Measurements from ENCODE around the gene BRMS1.

The BRMS1 gene

GRCh38 chr11:66297610-66298009, 47.3 kb downstream of the BRMS1 start:
- no peak for DNase-seq

DNA sequence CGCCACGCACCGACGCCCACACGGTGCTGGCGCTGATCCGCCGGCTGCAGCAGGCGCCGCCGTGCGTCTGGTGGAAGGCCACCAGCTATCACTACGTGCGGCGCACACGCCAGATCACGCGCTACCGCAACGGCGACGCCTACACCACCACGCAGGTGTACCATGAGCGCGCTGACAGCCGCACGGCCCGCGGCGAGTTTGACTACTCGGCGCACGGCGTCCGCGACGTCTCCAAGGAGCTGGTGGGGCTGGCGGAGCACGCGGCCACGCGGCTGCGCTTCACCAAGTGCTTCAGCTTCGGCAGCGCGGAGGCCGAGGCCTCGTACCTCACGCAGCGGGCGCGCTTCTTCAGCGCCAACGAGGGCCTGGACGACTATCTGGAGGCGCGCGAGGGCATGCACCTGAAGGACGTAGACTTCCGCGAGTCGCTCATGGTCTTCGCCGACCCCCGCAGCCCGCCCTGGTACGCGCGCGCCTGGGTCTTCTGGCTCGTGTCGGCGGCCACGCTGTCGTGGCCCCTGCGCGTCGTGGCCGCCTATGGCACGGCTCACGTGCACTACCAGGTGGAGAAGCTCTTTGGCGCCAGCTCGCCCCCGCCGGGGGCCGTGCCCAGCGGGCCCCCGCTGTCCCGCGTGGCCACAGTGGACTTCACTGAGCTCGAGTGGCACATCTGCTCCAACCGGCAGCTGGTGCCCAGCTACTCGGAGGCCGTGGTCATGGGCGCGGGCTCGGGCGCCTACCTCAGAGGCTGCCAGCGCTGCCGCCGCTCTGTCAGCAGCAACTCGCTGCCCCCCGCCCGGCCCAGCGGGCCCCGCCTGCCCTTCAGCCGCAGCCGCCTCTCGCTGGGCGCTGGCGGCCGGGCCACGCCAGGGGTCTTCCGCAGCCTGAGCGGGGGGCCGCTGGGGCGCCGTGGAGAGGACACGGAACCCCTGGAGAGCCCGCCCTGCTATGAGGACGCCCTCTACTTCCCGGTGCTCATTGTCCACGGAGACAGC, 50.0 kb downstream of the BRMS1 start:
- no peak for DNase-seq

DNA sequence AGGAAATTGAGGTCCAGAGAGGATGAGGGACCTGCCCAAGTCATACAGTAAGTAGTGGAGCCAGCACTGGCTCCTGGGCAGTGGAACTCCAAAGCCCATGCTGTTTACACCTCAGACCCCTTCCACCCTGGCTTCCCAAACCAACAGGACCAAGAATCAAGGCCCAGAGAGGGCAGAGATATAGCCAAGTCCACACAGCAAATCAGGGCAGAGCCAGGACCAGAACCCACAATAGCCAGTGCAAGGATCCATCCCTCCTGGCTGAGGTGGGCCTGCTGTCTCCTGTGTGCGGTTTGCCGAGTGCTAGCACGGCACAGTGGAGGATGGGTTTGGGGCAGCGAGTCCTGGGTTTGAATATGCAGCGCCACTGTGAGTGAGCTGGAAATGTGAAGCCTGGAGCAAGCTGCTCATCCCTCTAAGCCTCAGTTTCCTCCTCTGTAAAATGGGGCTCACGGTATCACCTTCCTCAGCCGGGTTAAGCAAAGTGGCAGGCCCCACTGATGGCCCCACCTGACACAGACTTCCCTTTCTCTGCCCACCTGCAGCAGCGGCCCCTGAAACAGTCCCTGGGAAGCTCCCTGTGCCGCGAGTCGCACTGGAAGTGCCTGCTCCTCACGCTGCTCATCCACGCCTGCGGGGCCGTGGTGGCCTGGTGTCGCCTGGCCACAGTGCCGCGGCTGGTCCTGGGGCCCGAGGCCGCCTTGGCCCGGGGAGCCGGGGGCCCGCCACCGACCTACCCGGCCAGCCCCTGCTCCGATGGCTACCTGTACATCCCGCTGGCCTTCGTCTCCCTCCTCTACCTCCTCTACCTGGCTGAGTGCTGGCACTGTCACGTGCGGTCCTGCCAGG, 50.9 kb downstream of the BRMS1 start:
- DNase-seq: no peak

DNA sequence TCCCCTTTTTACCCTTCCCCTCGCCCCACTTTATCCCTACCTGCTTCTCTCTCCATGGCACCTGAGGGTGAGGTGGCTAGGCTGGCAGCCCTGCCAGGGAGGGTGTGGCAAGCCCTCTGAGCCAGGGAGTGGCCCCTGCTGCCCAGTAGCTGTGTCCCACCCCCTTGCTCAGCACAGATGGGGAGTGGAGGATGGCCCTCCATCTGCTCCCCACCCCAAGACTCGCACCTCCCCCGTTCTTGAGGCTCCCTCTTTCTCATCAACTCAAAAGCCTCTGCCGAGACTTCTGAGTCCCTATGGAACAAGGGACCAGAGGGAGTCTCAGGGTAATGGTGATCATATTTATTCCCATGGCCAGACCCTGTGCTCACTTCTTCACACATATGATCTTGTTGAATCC, 51.6 kb downstream of the BRMS1 start:
- DNase-seq: no peak

GRCh38 chr11:66292543-66293332, 52.2 kb downstream of the BRMS1 start:
- DNase-seq: no peak

GRCh38 chr11:66291706-66292542, 53.0 kb downstream of the BRMS1 start, which contains the start of gene TMEM151A:
Gene TMEM151A, plus strand, starts transcription at chr11:66291894. Its CDS starts 120 bp downstream, at chr11:66292014.
- no peak for DNase-seq

GRCh38 chr11:66291303-66291705, 53.6 kb downstream of the BRMS1 start:
- DNase-seq: no peak

- DNase-seq: no peak
Observed at GRCh38 chr11:66290330-66290621, 54.6 kb downstream of the BRMS1 start.

DNA sequence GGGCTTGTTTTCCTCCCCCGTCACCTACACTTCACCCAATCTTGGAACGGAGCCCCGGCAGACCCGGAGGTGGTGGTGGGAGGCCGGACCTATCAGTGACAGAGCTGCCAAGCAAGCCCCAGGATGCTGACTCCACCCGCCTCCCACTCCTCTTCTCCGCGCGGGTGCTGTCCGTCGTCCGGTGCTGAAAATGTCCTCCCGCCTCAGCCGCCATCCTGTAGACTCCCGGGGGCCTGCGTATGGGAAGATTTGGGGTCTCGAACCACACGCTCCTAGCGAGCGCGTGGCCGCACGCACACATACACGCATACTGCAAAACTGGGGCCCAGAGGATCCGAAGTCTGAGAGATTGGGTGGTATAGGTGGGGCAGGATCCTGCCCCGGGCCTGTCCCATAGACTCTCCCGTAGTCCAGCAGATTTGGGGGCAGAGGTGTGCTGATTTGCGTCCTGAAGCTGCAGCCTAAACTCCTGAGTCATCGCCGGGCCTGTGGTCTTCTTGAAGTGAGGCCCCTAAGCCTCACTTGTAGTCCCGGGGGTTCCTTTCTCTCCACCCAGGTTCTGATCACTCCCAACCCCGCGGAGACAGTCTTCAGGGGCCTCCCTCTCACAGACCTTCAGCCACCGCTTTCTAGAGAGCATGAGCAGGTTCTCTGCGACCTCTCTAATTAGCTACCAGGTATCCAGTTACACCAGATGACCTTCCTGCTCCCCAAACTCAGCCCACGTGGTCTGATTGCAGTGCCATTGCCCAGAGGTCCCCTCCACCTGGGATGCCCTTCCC, 55.2 kb downstream of the BRMS1 start:
- peak; percentile 83 for DNase-seq

GRCh38 chr11:66288671-66289547, 56.0 kb downstream of the BRMS1 start, which contains the start of gene YIF1A:
Gene YIF1A, minus strand, starts transcription at chr11:66289143. Its CDS starts 158 bp downstream, at chr11:66288985.
- DNase-seq: peak; percentile 100

GRCh38 chr11:66287889-66288670, 56.8 kb downstream of the BRMS1 start:
- DNase-seq: no peak
